SJSA1 (cell line): ENCODE measurements around the gene KLHL5. TPM values are rescaled to one million over a fixed set of nuclear protein-coding genes. Genes with fewer than 3 reads are reported as not detected.

Experiments used
- DNase-seq, 2 experiments: peaks; one replicate each; pipeline ENCODE4 v3.0.0-alpha.2; 2015 to 2020; ENCODE audit warnings: low spot score in 2 of 2, low read depth in 1 of 2
- H3K27ac ChIP-seq: fragments of 250-450 bp; sonication (Bioruptor Pico); 2 replicates; pipeline ENCODE4 v1.5.1; 2020; ENCODE audit warnings: mild to moderate bottlenecking, moderate library complexity
- H3K27me3 ChIP-seq: fragments of 250-450 bp; sonication (Bioruptor Pico); replicated peaks from 2 replicates; pipeline ENCODE4 v1.5.1; 2020; ENCODE audit warnings: mild to moderate bottlenecking, moderate library complexity
- H3K36me3 ChIP-seq: fragments of 250-450 bp; sonication (Bioruptor Pico); 2 replicates; pipeline ENCODE4 v1.5.1; 2020; ENCODE audit warnings: mild to moderate bottlenecking
- H3K4me1 ChIP-seq: fragments of 250-450 bp; sonication (Bioruptor Pico); replicated peaks from 2 replicates; pipeline ENCODE4 v1.6.1; 2021; ENCODE audit warnings: mild to moderate bottlenecking
- H3K4me3 ChIP-seq: fragments of 250-450 bp; sonication (Bioruptor Pico); 2 replicates; pipeline ENCODE4 v1.5.1; 2020; ENCODE audit warnings: mild to moderate bottlenecking
- H3K9me3 ChIP-seq: fragments of 250-450 bp; sonication (Bioruptor Pico); replicated peaks from 2 replicates; pipeline ENCODE4 v1.5.1; 2020; ENCODE audit warnings: mild to moderate bottlenecking
- total RNA-seq: library from RNA; depleted of rRNA; stranded (reverse); fragments of >200 nt; shearing (Covaris generic); gene quantifications from 2 replicates; pipeline ENCODE4 v1.2.3, GENCODE V29; 2014

Gene KLHL5
- total RNA-seq, 1 experiment from 2014 or later = 79.3 TPM

DNA sequence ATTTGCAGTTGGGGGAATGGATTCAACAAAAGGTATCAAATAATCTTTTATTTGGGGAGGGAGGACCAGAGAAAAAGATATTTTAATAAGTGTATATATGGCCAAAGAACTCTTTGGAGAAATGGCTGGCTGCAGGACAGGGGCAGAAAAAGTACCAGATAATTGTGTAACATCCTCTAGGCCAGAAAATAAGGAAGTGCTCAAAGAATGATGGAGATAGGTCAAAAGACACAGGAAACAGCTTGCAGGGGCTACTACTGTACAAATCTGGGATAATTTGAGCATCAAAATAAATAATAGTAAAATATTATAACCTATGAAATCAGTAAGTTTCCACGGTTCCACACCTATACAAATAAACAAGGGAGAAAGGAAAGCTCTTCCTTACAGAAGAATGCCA is 34.8 kb downstream of the KLHL5 start:
- Histone ChIP-seq H3K9me3 (no peaks in the 10 kb centered on the region), H3K27ac (no peak overlapping the region), H3K4me1 (no peaks in the 10 kb centered on the region), H3K36me3 (peaks cover 8% of the 10 kb centered on the region; the same call in 1 of the 2 replicates), H3K27me3 (no peaks in the 10 kb centered on the region), H3K4me3 (no peak overlapping the region)
- DNase-seq = no peak

GRCh38 chr4:39097290-39097689 is 35.3 kb downstream of the KLHL5 start:
- peaks cover 8% of the 10 kb centered on the region; the same call in 1 of the 2 replicates for H3K36me3 ChIP-seq
- no peaks in the 10 kb centered on the region for H3K27me3 ChIP-seq
- no peak overlapping the region for H3K27ac ChIP-seq
- no peaks in the 10 kb centered on the region for H3K4me1 ChIP-seq
- H3K4me3 ChIP-seq = no peak overlapping the region
- H3K9me3 ChIP-seq = no peaks in the 10 kb centered on the region
- no peak for DNase-seq

GRCh38 chr4:39102297-39102696 is 40.3 kb downstream of the KLHL5 start:
- Histone ChIP-seq H3K27ac (no peak overlapping the region), H3K36me3 (peaks cover 17% of the 10 kb centered on the region), H3K4me3 (no peak overlapping the region), H3K9me3 (no peaks in the 10 kb centered on the region), H3K27me3 (no peaks in the 10 kb centered on the region), H3K4me1 (no peaks in the 10 kb centered on the region)
- no peak for DNase-seq

DNA sequence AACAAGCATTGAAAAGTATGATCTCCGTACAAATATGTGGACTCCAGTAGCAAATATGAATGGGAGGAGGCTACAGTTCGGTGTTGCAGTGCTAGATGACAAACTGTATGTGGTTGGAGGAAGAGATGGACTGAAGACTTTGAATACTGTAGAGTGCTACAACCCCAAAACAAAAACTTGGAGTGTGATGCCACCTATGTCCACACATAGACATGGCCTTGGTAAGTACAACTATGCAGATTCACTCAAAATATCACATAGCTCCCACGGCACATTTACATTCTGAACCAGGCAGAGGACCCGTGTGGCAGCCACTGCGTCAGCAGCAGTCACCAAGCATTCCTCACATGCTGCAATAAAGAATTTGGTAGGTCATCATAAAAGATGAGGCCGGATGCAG is 41.3 kb downstream of the KLHL5 start:
- H3K4me3 ChIP-seq = no peak overlapping the region
- H3K27me3 ChIP-seq = no peaks in the 10 kb centered on the region
- no peaks in the 10 kb centered on the region for H3K4me1 ChIP-seq
- DNase-seq = no peak
- no peaks in the 10 kb centered on the region for H3K9me3 ChIP-seq
- peaks cover 17% of the 10 kb centered on the region for H3K36me3 ChIP-seq
- H3K27ac ChIP-seq = no peak overlapping the region

DNA sequence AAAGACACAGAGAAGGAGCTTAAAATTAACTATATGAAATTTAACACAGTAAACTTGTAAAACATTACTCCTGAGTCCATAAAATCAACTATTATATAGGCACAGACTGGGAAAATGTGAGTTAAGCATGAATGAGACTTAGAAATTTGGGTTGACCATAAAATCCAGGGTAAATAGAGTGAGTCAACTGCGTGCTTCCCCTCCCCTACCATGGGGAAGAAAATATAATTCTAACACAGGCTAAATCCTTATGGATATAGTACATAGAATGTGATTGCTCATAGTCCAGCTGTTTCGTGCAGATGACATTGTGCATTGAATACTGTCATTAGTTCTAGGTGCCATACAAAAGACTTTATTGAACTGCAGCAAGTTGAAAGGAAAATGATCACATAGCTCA is 42.2 kb downstream of the KLHL5 start:
- Histone ChIP-seq H3K36me3 (peaks cover 17% of the 10 kb centered on the region), H3K9me3 (no peaks in the 10 kb centered on the region), H3K27ac (no peak overlapping the region), H3K27me3 (no peaks in the 10 kb centered on the region), H3K4me3 (no peak overlapping the region), H3K4me1 (no peaks in the 10 kb centered on the region)
- no peak for DNase-seq

DNA sequence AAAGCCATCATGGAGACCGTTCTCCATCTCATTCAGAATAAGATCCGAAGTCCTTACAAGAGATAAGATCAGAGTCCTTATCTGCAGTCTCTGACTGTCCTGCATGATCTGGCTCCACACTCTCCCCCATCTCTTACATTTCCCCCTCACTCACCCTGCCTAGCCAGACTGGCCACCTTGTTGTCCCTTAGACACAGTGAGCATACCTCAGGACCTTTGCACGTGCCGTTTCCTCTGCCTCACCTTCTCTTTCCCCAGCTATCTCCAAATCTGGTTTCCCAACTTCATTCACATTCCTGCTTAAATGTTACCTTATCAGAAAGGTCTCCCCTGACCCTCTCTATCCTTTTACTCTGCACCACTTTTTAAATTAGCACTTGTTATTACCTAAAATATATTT is 44.0 kb downstream of the KLHL5 start:
- Histone ChIP-seq H3K9me3 (no peaks in the 10 kb centered on the region), H3K4me3 (no peak overlapping the region), H3K27ac (no peak overlapping the region), H3K36me3 (peaks cover 13% of the 10 kb centered on the region), H3K4me1 (no peaks in the 10 kb centered on the region), H3K27me3 (no peaks in the 10 kb centered on the region)
- DNase-seq = no peak

- Histone ChIP-seq H3K4me3 (no peak overlapping the region), H3K27me3 (no peaks in the 10 kb centered on the region), H3K4me1 (no peaks in the 10 kb centered on the region), H3K27ac (no peak overlapping the region), H3K9me3 (no peaks in the 10 kb centered on the region), H3K36me3 (peaks cover 36% of the 10 kb centered on the region)
- no peak for DNase-seq
These were observed 52.4 kb downstream of the KLHL5 start for GRCh38 chr4:39114436-39114835.

- H3K4me3 ChIP-seq = no peak overlapping the region
- H3K27me3 ChIP-seq = no peaks in the 10 kb centered on the region
- no peak overlapping the region for H3K27ac ChIP-seq
- DNase-seq = no peak
- H3K36me3 ChIP-seq = peaks cover 25% of the 10 kb centered on the region
- H3K4me1 ChIP-seq = no peaks in the 10 kb centered on the region
- no peaks in the 10 kb centered on the region for H3K9me3 ChIP-seq
These were observed 56.1 kb downstream of the KLHL5 start for GRCh38 chr4:39118034-39118658.

DNA sequence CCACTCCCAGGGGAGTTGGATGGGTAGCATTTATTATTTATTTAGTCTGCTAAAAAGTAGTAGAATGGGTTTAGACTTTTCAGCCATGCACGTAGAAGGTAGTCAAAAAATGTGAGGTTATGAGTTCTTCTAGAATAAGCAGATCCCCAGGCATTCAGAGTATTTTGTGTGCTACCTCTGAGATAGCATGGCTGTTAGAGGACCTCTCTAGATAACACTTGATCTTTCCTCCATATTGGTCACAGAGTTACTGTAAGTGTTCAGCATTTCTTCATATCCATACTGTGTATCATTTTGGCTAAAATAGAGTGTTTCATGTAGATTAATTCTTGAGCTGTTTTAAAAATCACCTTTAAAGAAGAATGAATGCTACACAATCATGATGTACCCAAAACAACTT is 58.4 kb downstream of the KLHL5 start:
- no peak overlapping the region for H3K4me3 ChIP-seq
- DNase-seq = no peak
- H3K27me3 ChIP-seq = no peaks in the 10 kb centered on the region
- H3K27ac ChIP-seq = no peak overlapping the region
- H3K9me3 ChIP-seq = no peaks in the 10 kb centered on the region
- H3K4me1 ChIP-seq = no peaks in the 10 kb centered on the region
- peaks cover 11% of the 10 kb centered on the region for H3K36me3 ChIP-seq

- H3K9me3 ChIP-seq = no peaks in the 10 kb centered on the region
- H3K36me3 ChIP-seq = no peaks in the 10 kb centered on the region; the same call in 1 of the 2 replicates
- no peak overlapping the region for H3K4me3 ChIP-seq
- H3K27ac ChIP-seq = no peak overlapping the region
- no peak for DNase-seq
- no peaks in the 10 kb centered on the region for H3K4me1 ChIP-seq
- no peaks in the 10 kb centered on the region for H3K27me3 ChIP-seq
These were observed 63.0 kb downstream of the KLHL5 start for GRCh38 chr4:39124885-39125599.

DNA sequence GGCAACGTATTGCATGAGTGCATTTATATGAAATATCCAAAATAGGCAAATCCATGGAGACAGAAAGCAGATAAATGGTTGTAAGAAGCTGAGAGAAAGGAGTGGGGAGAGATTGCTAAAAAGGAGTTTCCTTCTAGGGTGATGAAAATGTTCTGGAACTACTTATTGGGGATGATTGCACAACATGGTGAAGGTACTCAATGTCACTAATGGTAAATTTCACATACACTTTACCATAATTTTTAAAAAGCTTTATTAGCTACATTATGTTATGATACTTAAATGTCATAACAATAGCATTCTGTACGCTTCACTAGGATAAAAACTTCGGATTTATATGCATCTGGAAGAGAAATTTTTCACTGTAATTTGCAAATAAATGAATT is 63.6 kb downstream of the KLHL5 start:
- Histone ChIP-seq H3K27ac (no peak overlapping the region), H3K4me1 (no peaks in the 10 kb centered on the region), H3K9me3 (no peaks in the 10 kb centered on the region), H3K4me3 (no peak overlapping the region), H3K27me3 (no peaks in the 10 kb centered on the region), H3K36me3 (no peaks in the 10 kb centered on the region; the same call in 1 of the 2 replicates)
- no peak for DNase-seq

- DNase-seq = no peak
- no peaks in the 10 kb centered on the region for H3K9me3 ChIP-seq
- no peaks in the 10 kb centered on the region for H3K4me1 ChIP-seq
- no peak overlapping the region for H3K27ac ChIP-seq
- no peaks in the 10 kb centered on the region; the same call in 1 of the 2 replicates for H3K36me3 ChIP-seq
- no peak overlapping the region for H3K4me3 ChIP-seq
- no peaks in the 10 kb centered on the region for H3K27me3 ChIP-seq
These were observed 64.4 kb downstream of the KLHL5 start for GRCh38 chr4:39126256-39127095.

GRCh38 chr4:39133623-39134022 is 71.6 kb downstream of the KLHL5 start:
- no peak for DNase-seq
- H3K9me3 ChIP-seq = no peaks in the 10 kb centered on the region
- no peaks in the 10 kb centered on the region for H3K27me3 ChIP-seq
- H3K4me3 ChIP-seq = no peak overlapping the region
- H3K36me3 ChIP-seq = no peaks in the 10 kb centered on the region
- peaks cover 5% of the 10 kb centered on the region for H3K4me1 ChIP-seq
- H3K27ac ChIP-seq = no peak overlapping the region
